Neural crest cell (in vitro differentiated cells): ENCODE data around the gene IFI44. TPM values are rescaled to one million over a fixed set of nuclear protein-coding genes. Genes with fewer than 3 reads are reported as not detected.

ENCODE experiments used
- DNase-seq: peaks from one replicate; pipeline ENCODE4 v3.0.0; 2021; ENCODE audit warnings: low read depth, mixed read lengths, low spot score
- H3K27ac Mint-ChIP-seq: one replicate; pipeline ENCODE4 v1.8.0; 2021; ENCODE audit warnings: mild to moderate bottlenecking, mixed read lengths; ENCODE audit not compliant: unreplicated experiment
- H3K27me3 Mint-ChIP-seq: 2 replicates; pipeline ENCODE4 v1.8.0; 2021; ENCODE audit warnings: low read depth, mild to moderate bottlenecking, mixed read lengths
- H3K36me3 Mint-ChIP-seq: 2 replicates; pipeline ENCODE4 v1.8.0; 2021; ENCODE audit warnings: low read depth, mild to moderate bottlenecking, mixed read lengths
- H3K4me1 Mint-ChIP-seq: 2 replicates; pipeline ENCODE4 v1.8.0; 2021; ENCODE audit warnings: mixed read lengths
- H3K4me3 Mint-ChIP-seq: one replicate; pipeline ENCODE4 v1.8.0; 2021; ENCODE audit warnings: mild to moderate bottlenecking, mixed read lengths
- H3K9me3 Mint-ChIP-seq: 2 replicates; pipeline ENCODE4 v1.8.0; 2021; ENCODE audit warnings: mixed read lengths
- long read RNA-seq: library from polyadenylated mRNA; unstranded; transcript quantifications from one replicate; pipeline ENCODE4 v2.0.0, GENCODE V29; 2020
- total RNA-seq: library from RNA; stranded (reverse); gene quantifications from 2 replicates; pipeline ENCODE4 v1.2.1, GENCODE V29; 2021
- TF ChIP-seq, protein P1 (sequence below): fragments of 200-600 bp; sonication (generic); conservative IDR thresholded peaks from 2 replicates; pipeline ENCODE4 v1.5.0; 2021; ENCODE audit warnings: antibody characterized with exemption, mild to moderate bottlenecking

The IFI44 gene, protein sequence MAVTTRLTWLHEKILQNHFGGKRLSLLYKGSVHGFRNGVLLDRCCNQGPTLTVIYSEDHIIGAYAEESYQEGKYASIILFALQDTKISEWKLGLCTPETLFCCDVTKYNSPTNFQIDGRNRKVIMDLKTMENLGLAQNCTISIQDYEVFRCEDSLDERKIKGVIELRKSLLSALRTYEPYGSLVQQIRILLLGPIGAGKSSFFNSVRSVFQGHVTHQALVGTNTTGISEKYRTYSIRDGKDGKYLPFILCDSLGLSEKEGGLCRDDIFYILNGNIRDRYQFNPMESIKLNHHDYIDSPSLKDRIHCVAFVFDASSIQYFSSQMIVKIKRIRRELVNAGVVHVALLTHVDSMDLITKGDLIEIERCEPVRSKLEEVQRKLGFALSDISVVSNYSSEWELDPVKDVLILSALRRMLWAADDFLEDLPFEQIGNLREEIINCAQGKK
- 0.47 TPM in 1 of 2 replicates, not detected in the other for total RNA-seq
- long read RNA-seq, partial matches to known transcripts, result 0 of 1 reads
- long read RNA-seq, other reads (novel, unspliced or antisense), result 0 of 1 reads

DNA sequence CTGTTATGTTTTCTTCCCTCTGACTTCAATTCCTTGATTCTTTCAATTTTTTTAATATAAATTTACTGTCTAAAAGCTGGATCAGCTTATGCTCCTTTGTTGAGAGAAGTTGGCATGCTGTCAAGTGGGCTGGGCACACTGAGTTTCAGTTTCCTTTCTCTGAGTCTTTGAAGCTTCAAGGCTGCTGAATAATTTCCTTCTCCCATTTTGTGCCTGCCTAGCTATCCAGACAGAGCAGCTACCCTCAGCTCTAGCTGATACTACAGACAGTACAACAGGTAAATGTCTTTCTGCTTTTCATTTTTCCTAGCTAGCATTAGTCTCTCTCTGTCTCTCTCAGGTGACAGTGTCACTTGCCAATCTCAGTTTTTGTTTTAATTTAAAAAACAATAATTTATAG, at the start of gene IFI44:
Gene IFI44 (plus strand): TSS at position 204 of the 400 bp plus-strand sequence. CDS start 365 bp downstream, outside the sequence.
- no peaks in the 10 kb centered on the region for H3K9me3 Mint-ChIP-seq
- H3K36me3 Mint-ChIP-seq, result peaks cover 2% of the 10 kb centered on the region
- DNase-seq, result no peak
- H3K27me3 Mint-ChIP-seq, result peaks cover 12% of the 10 kb centered on the region
- no peak within 1 kb of the TSS for H3K4me3 Mint-ChIP-seq
- TF ChIP-seq, protein P1, sequence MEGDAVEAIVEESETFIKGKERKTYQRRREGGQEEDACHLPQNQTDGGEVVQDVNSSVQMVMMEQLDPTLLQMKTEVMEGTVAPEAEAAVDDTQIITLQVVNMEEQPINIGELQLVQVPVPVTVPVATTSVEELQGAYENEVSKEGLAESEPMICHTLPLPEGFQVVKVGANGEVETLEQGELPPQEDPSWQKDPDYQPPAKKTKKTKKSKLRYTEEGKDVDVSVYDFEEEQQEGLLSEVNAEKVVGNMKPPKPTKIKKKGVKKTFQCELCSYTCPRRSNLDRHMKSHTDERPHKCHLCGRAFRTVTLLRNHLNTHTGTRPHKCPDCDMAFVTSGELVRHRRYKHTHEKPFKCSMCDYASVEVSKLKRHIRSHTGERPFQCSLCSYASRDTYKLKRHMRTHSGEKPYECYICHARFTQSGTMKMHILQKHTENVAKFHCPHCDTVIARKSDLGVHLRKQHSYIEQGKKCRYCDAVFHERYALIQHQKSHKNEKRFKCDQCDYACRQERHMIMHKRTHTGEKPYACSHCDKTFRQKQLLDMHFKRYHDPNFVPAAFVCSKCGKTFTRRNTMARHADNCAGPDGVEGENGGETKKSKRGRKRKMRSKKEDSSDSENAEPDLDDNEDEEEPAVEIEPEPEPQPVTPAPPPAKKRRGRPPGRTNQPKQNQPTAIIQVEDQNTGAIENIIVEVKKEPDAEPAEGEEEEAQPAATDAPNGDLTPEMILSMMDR, result no peak
- no peak within 1 kb of the TSS for H3K27ac Mint-ChIP-seq
- H3K4me1 Mint-ChIP-seq, result no peaks in the 10 kb centered on the region

DNA sequence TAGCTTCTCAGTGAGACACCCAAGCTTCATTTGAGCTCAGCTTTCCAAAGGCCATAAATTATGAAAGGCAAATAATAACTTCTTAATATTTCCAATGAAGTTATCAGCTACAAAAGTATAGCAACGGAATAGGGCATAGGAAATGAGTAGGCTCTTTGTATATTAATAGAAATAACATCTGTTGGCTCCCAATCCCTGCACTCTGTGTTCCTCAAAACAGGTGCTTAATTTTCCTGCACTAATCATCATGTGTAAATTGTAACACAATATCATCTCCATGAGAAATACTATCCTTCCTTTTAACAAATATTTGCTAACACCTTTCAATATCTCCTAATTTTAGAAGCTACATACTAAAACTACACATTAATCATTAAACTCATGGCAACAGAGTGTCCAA, 48.6 kb upstream of the IFI44 start:
- DNase-seq, result no peak
- Mint-ChIP-seq H3K4me3 (no peak overlapping the region), H3K27ac (no peak overlapping the region), H3K9me3 (no peaks in the 10 kb centered on the region), H3K4me1 (no peaks in the 10 kb centered on the region), H3K27me3 (no peaks in the 10 kb centered on the region), H3K36me3 (no peaks in the 10 kb centered on the region)
- TF ChIP-seq, protein P1, result no peak

DNA sequence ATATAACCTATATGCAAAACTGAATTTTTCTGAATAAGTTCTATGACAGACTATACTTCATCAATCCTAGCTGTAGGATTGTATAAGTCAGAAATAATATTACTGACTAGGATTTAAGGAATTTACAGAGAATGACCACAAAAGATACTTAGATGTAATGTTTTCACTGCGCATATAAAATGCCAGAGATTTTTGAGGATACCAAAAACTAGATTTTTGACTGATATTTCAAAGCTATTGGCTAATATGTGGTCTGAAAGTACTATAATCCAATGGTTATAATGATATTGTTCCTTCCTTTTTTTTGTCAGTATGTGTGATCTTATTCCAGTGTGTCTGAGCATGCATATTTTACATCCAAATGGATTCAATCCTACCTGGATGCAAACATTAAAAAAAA, 46.4 kb upstream of the IFI44 start:
- DNase-seq, result no peak
- no peak overlapping the region for H3K27ac Mint-ChIP-seq
- H3K4me1 Mint-ChIP-seq, result no peaks in the 10 kb centered on the region
- H3K27me3 Mint-ChIP-seq, result no peaks in the 10 kb centered on the region
- H3K4me3 Mint-ChIP-seq, result no peak overlapping the region
- TF ChIP-seq, protein P1, result no peak
- H3K36me3 Mint-ChIP-seq, result no peaks in the 10 kb centered on the region
- H3K9me3 Mint-ChIP-seq, result no peaks in the 10 kb centered on the region

DNA sequence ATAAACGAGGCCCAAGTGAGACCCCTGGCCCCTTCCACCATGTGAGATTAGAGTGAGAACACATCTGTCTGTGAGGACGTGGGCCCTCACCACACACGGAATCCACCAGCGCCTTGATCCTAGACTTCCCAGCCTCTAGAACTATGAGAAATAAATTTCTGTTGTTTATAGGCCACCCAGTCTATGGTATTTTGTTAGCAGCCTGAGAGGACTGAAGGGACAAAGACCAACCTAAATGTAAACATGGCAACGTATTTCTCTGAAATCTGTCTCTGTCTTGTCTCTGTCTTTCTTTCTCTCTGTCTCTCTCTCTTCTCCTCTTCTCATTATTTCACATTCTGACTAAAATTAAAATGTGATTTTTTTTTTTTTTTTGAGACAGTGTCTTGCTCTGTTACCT, 45.0 kb upstream of the IFI44 start:
- Mint-ChIP-seq H3K27me3 (no peaks in the 10 kb centered on the region), H3K36me3 (no peaks in the 10 kb centered on the region), H3K4me3 (no peak overlapping the region), H3K4me1 (no peaks in the 10 kb centered on the region), H3K9me3 (no peaks in the 10 kb centered on the region), H3K27ac (no peak overlapping the region)
- TF ChIP-seq, protein P1, result no peak
- DNase-seq, result no peak

DNA sequence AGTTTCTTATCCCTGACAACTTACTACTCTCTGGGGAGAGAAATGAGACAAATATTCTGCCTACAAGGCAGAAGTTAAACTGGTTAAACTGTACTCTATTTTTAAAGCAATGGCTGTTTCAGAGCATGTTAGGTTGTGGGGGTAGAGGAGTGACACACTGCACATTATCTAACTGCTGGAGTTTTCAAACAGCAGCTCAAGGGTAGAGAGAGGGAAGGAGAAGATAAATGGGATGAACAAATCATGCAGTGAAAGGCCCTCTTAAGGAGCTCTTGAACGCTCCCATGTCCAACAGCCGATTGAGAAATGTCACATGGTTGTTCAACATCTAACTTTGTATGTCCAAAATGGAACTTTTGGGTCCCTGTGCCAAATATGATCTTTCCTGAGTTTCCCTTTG, 43.4 kb upstream of the IFI44 start:
- TF ChIP-seq, protein P1, result no peak
- H3K36me3 Mint-ChIP-seq, result no peaks in the 10 kb centered on the region
- H3K4me3 Mint-ChIP-seq, result no peak overlapping the region
- no peaks in the 10 kb centered on the region for H3K9me3 Mint-ChIP-seq
- peaks cover 4% of the 10 kb centered on the region for H3K27me3 Mint-ChIP-seq
- H3K4me1 Mint-ChIP-seq, result no peaks in the 10 kb centered on the region
- no peak for DNase-seq
- H3K27ac Mint-ChIP-seq, result no peak overlapping the region
